A549 (cell line): ENCODE data around the gene PBRM1. TPM values are rescaled to one million over a fixed set of nuclear protein-coding genes. Genes with fewer than 3 reads are reported as not detected.

Experiments
- ATAC-seq, 2 experiments: fragments of 200-7000 bp in 1 of 2; fragments of >200 bp in 1 of 2; cut with Nextera tagmentation in 1 of 2; cut with Tn5 transposase in 1 of 2; 3 replicates each; pipeline versions ENCODE4 v1.8.0 to v1.9.1; 2018 to 2020; ENCODE audit warnings: mild to moderate bottlenecking in 1 of 2, moderate library complexity in 1 of 2
- CTCF ChIA-PET: fragments of 300-600 bp; sonication (Branson Sonifier 250); formaldehyde crosslinking; extraction: SDS; loops from one replicate; lab custom pipeline; 2021; ENCODE audit warnings: antibody characterized with exemption, inconsistent platforms; lab: Yijun Ruan, JAX
- POLR2A ChIA-PET: fragments of 350-600 bp; formaldehyde crosslinking; extraction: SDS; loops from one replicate; lab custom pipeline; 2021; ENCODE audit warnings: antibody characterized with exemption, inconsistent platforms; lab: Yijun Ruan, JAX
- DNase-seq, 2 experiments: peaks; one replicate each; pipeline versions ENCODE4 v3.0.0 to v3.0.0-alpha.2; 2011 to 2016; ENCODE audit warnings: low read depth in 1 of 2, low spot score in 1 of 2
- FAIRE-seq: peaks from 2 replicates; lab custom pipeline; 2011; peaks lifted over from hg19 to GRCh38; lab: Jason Lieb, UNC
- H3K27ac ChIP-seq, 2 experiments: fragments of >200 bp; sonication (Bioruptor Twin); formaldehyde crosslinking; 3 replicates each; pipeline ENCODE4 v1.5.1; 2016 to 2017
- H3K4me1 ChIP-seq: fragments of >200 bp; sonication (Bioruptor Twin); formaldehyde crosslinking; 3 replicates; pipeline ENCODE4 v1.6.1; 2016
- H3K4me2 ChIP-seq: fragments of >200 bp; sonication (Bioruptor Twin); formaldehyde crosslinking; 3 replicates; pipeline ENCODE4 v1.6.1; 2016
- H3K4me3 ChIP-seq: fragments of >200 bp; sonication (Bioruptor Twin); formaldehyde crosslinking; 3 replicates; pipeline ENCODE4 v1.5.1; 2016
- H3K9me3 ChIP-seq: fragments of >200 bp; sonication (Bioruptor Twin); formaldehyde crosslinking; 3 replicates; pipeline ENCODE4 v1.6.1; 2016
- ATOH8 ChIP-seq: fragments of 250-450 bp; sonication (Bioruptor Pico); IDR thresholded peaks from 2 replicates; pipeline ENCODE4 v1.5.0; 2020; ENCODE audit warnings: low read depth, mild to moderate bottlenecking, moderate library complexity
- CBX2 ChIP-seq: fragments of 200-600 bp; sonication (generic); IDR thresholded peaks from 2 replicates; pipeline ENCODE4 v1.6.1; 2016; ENCODE audit warnings: low read depth, mild to moderate bottlenecking, borderline replicate concordance
- CBX8 ChIP-seq: fragments of 200-600 bp; sonication (generic); IDR thresholded peaks from 2 replicates; pipeline ENCODE4 v1.6.1; 2016
- EHF ChIP-seq: fragments of 250-450 bp; sonication (Bioruptor Pico); IDR thresholded peaks from 2 replicates; pipeline ENCODE4 v1.5.0; 2020; ENCODE audit warnings: mild to moderate bottlenecking
- EHMT2 ChIP-seq: fragments of 200-600 bp; sonication (generic); IDR thresholded peaks from 2 replicates; pipeline ENCODE4 v1.6.1; 2016; ENCODE audit warnings: antibody characterized with exemption, low read depth, mild to moderate bottlenecking, moderate library complexity
- HDAC2 ChIP-seq: fragments of 200-600 bp; sonication (generic); IDR thresholded peaks from 2 replicates; pipeline ENCODE4 v1.6.1; 2016
- HES2 ChIP-seq: fragments of >200 bp; sonication (Bioruptor Twin); formaldehyde crosslinking; IDR thresholded peaks from 2 replicates; pipeline ENCODE4 v1.6.1; 2016
- HEYL ChIP-seq: fragments of 250-450 bp; sonication (Bioruptor Pico); IDR thresholded peaks from 2 replicates; pipeline ENCODE4 v1.8.0; 2021; ENCODE audit warnings: mild to moderate bottlenecking, moderate library complexity
- HOXA7 ChIP-seq: fragments of 250-450 bp; sonication (Bioruptor Pico); IDR thresholded peaks from 2 replicates; pipeline ENCODE4 v1.5.0; 2020; ENCODE audit warnings: mild to moderate bottlenecking, moderate library complexity
- JUNB ChIP-seq: fragments of >200 bp; sonication (Bioruptor Twin); formaldehyde crosslinking; IDR thresholded peaks from 2 replicates; pipeline ENCODE4 v1.6.1; 2016
- KDM1A ChIP-seq: fragments of 200-600 bp; sonication (generic); IDR thresholded peaks from 2 replicates; pipeline ENCODE4 v1.6.1; 2016; ENCODE audit warnings: low read depth, mild to moderate bottlenecking
- MAZ ChIP-seq: fragments of 150-350 bp; IDR thresholded peaks from 2 replicates; pipeline ENCODE4 v1.6.1; 2014; ENCODE audit warnings: antibody characterized with exemption, low read depth, low read length, borderline replicate concordance
- NFE2L2 ChIP-seq: fragments of 150-350 bp; conservative IDR thresholded peaks from 2 replicates; pipeline ENCODE4 v1.6.1; 2014; ENCODE audit warnings: low read length
- NR3C1 ChIP-seq: fragments of >200 bp; sonication (Bioruptor Twin); formaldehyde crosslinking; IDR thresholded peaks from 3 replicates; pipeline ENCODE4 v1.6.1; 2017
- PHF8 ChIP-seq: fragments of 200-600 bp; sonication (generic); IDR thresholded peaks from 2 replicates; pipeline ENCODE4 v1.6.1; 2016; ENCODE audit warnings: low read depth, mild to moderate bottlenecking, antibody characterized with exemption, moderate library complexity, borderline replicate concordance
- POLR2A ChIP-seq: IDR thresholded peaks from 2 replicates; pipeline ENCODE4 v1.6.1; 2012; ENCODE audit warnings: mild to moderate bottlenecking, low read length
- RAD21 ChIP-seq, 2 experiments: fragments of >200 bp in 1 of 2; sonication (Bioruptor Twin) in 1 of 2; formaldehyde crosslinking in 1 of 2; IDR thresholded peaks in 1 of 2; conservative IDR thresholded peaks in 1 of 2; 2 replicates in 1 of 2; 3 replicates in 1 of 2; pipeline ENCODE4 v1.6.1; 2012 to 2018; ENCODE audit warnings: inconsistent platforms in 1 of 2
- RCOR1 ChIP-seq: fragments of 150-350 bp; IDR thresholded peaks from 2 replicates; pipeline ENCODE4 v1.6.1; 2014; ENCODE audit warnings: antibody characterized with exemption, low read length, low read depth
- SMC3 ChIP-seq: fragments of >200 bp; sonication (Bioruptor Twin); formaldehyde crosslinking; IDR thresholded peaks from 3 replicates; pipeline ENCODE4 v1.6.1; 2018; ENCODE audit warnings: inconsistent platforms
- SREBF2 ChIP-seq: fragments of 450-650 bp; IDR thresholded peaks from 2 replicates; pipeline ENCODE4 v1.6.1; 2014; ENCODE audit warnings: mild to moderate bottlenecking, moderate library complexity
- TP53 ChIP-seq: fragments of 250-450 bp; sonication (Bioruptor Pico); IDR thresholded peaks from 2 replicates; pipeline ENCODE4 v1.5.0; 2021; ENCODE audit warnings: mild to moderate bottlenecking, moderate library complexity
- ZFP36 ChIP-seq: fragments of 450-650 bp; IDR thresholded peaks from 2 replicates; pipeline ENCODE4 v1.6.1; 2014; ENCODE audit warnings: borderline replicate concordance; ENCODE audit not compliant: partially characterized antibody
- ZSCAN20 ChIP-seq: fragments of 250-450 bp; sonication (Bioruptor Pico); IDR thresholded peaks from 2 replicates; pipeline ENCODE4 v1.8.0; 2022; ENCODE audit warnings: mild to moderate bottlenecking, moderate library complexity
- WGBS: methylation state at CpG from one replicate; pipeline ENCODE4 v1.1.6; 2017; ENCODE audit errors: missing lambda C conversion rate; 5-methylcytosine and 5-hydroxymethylcytosine counted together
- polyA plus RNA-seq, 4 experiments: library from polyadenylated mRNA; depleted of rRNA in 3 of 4; stranded (reverse); fragments of >200 nt; fragmentation: RNase III in 1 of 4; extraction: RNeasy Plus Mini Kit Qiagen cat#74134 plus additional on column Dnase treatment in 1 of 4; gene quantifications; 2 replicates in 3 of 4; 3 replicates in 1 of 4; pipeline ENCODE4 v1.2.3, GENCODE V29; 2011 to 2017
- TF ChIP-seq, protein P1 (sequence below): fragments of 150-350 bp; IDR thresholded peaks from 2 replicates; pipeline ENCODE4 v1.6.1; 2014; ENCODE audit warnings: low read depth, mild to moderate bottlenecking, low read length

The PBRM1 gene
- polyA plus RNA-seq, 2 of the 4 experiments (the other 2 are of a cell fraction) = 15.0 to 21.6 TPM

DNA sequence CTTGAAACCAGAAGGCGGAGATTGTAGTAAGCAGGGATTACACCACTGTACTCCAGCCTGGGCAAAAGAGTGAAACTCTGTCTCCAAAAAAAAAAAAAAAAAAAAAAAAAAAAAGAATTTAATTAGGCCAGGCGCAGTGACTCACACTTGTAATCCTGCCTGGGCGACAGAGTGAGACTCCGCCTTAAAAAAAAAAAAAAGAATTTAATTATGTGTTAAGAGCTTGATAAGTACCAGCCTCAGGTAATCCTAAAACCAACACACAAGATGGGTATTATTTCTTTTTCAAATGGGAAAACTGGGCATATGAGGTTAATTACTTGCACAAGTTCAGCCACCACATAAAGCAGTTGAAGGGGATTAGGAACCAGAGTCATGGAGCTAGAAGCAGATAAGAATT is 49.0 kb downstream of the PBRM1 start (continued):
- no peak for TF ChIP-seq ZSCAN20

DNA sequence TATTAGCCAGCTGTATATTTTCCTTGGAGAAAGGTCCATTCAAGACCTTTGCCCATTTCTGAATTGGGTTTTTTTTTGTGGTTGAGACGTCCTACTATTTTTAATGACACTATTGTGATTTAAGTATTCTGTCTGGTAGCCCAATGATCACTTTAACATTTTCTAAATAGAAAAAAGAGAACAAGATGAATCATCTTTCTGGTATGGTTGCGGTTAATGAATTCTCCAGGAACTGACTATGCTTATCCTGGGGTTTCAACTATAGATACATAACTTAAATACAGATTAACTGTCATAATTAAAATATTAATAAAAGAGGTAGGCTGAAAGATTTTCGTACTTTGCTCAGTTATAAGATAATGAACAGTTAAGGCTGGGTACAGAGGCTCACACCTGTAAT is 51.9 kb downstream of the PBRM1 start:
- no peak for FAIRE-seq
- POLR2A ChIA-PET = no interaction called here
- H3K9me3 ChIP-seq = no peaks in the 10 kb centered on the region
- no peaks in the 10 kb centered on the region for H3K4me1 ChIP-seq
- H3K4me3 ChIP-seq = no peak overlapping the region
- 93% methylated on average over 3 of the region's 3 CpGs for WGBS
- no peak overlapping the region for H3K27ac ChIP-seq
- TF ChIP-seq RAD21 (conservative IDR thresholded peaks at IDR 0.05 in 1 of 2, IDR thresholded peaks at IDR 0.05 in 1 of 2) (no peak), POLR2A (no peak), MAZ (no peak), HEYL (CRISPR knock-in tag) (no peak), ZSCAN20 (no peak), EHMT2 (no peak), PHF8 (no peak), TP53 (CRISPR knock-in tag) (no peak), SREBF2 (no peak), NFE2L2 (no peak), RCOR1 (no peak), ATOH8 (no peak), CBX2 (no peak), HDAC2 (no peak), SMC3 (no peak)
- TF ChIP-seq, protein P1, sequence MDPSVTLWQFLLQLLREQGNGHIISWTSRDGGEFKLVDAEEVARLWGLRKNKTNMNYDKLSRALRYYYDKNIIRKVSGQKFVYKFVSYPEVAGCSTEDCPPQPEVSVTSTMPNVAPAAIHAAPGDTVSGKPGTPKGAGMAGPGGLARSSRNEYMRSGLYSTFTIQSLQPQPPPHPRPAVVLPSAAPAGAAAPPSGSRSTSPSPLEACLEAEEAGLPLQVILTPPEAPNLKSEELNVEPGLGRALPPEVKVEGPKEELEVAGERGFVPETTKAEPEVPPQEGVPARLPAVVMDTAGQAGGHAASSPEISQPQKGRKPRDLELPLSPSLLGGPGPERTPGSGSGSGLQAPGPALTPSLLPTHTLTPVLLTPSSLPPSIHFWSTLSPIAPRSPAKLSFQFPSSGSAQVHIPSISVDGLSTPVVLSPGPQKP = no peak
- no peak overlapping the region for H3K4me2 ChIP-seq
- no peak for DNase-seq
- no peak for ATAC-seq
- CTCF ChIA-PET = no interaction called here

- ATAC-seq = no peak
- ChIA-PET CTCF (interaction anchor here (0.8 to 1.2 kb wide), 2 partner anchors 18 to 214 kb away, joined by 3 read pairs; no protein-coding TSS in a partner anchor), POLR2A (no interaction called here)
- no peaks in the 10 kb centered on the region for H3K4me1 ChIP-seq
- no peak for FAIRE-seq
- no peaks in the 10 kb centered on the region for H3K9me3 ChIP-seq
- no peak overlapping the region for H3K4me2 ChIP-seq
- WGBS = 83% methylated on average over 3 of the region's 3 CpGs
- H3K27ac ChIP-seq = no peak overlapping the region
- TF ChIP-seq KDM1A (no peak), CBX8 (no peak), ATOH8 (no peak), EHF (CRISPR knock-in tag) (no peak), HOXA7 (no peak), JUNB (no peak), POLR2A (no peak), HES2 (no peak), MAZ (no peak), ZFP36 (no peak), NR3C1 (no peak)
- no peak overlapping the region for H3K4me3 ChIP-seq
- DNase-seq = no peak
Measured at GRCh38 chr3:52625041-52625440, 60.7 kb downstream of the PBRM1 start.
